Measurements from ENCODE around the gene MFNG. TPM values are rescaled to one million over a fixed set of nuclear protein-coding genes. Genes with fewer than 3 reads are reported as not detected.

MFNG gene
- total RNA-seq, 6 donors from 2014 or later: 14.0 to 74.0 (median 45.9) TPM

DNA sequence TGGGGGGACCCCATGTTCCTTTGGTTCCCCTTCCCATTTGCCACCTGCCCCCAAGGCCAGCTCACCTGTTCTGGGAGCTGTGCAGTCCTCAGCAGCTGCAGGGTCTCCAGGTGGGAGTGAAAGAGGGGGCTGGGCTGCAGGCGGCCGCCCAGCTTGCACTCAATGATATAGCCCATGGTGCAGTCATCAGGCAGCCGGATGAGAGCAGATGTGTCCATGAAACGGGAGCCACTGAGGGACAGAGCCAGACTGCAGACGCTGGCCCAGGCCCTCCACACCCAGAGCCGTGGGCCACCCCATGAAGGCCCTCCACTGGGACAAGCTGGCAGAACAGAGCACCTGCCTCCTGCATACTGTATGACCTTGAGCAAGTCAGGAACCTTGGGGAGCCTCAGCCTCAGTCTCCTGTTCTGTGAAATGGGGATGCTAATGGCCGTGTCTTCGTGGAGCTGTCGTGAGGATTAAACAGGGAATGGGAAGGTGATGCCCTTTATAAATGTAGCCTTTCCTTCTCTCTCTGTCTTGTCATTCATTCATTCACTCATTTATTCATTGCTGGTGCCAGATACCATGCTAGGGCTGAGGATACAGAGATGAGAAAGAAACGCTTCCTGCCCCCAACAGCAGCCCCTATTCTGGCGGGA lies 11.6 kb downstream of the MFNG start:
- DNase-seq: no peak
- ATAC-seq (ENCODE audit: low FRiP score in 2 of 2): no peak
- Histone ChIP-seq H3K4me1 (no peaks in the 10 kb centered on the region), H3K9me3 (no peaks in the 10 kb centered on the region), H3K4me3 (no peak overlapping the region), H3K27ac (no peak overlapping the region), H3K36me3 (peaks cover 0 to 67% (median 31%) of the 10 kb centered on the region in 4 donors), H3K27me3 (no peaks in the 10 kb centered on the region)
- TF ChIP-seq, protein P1, sequence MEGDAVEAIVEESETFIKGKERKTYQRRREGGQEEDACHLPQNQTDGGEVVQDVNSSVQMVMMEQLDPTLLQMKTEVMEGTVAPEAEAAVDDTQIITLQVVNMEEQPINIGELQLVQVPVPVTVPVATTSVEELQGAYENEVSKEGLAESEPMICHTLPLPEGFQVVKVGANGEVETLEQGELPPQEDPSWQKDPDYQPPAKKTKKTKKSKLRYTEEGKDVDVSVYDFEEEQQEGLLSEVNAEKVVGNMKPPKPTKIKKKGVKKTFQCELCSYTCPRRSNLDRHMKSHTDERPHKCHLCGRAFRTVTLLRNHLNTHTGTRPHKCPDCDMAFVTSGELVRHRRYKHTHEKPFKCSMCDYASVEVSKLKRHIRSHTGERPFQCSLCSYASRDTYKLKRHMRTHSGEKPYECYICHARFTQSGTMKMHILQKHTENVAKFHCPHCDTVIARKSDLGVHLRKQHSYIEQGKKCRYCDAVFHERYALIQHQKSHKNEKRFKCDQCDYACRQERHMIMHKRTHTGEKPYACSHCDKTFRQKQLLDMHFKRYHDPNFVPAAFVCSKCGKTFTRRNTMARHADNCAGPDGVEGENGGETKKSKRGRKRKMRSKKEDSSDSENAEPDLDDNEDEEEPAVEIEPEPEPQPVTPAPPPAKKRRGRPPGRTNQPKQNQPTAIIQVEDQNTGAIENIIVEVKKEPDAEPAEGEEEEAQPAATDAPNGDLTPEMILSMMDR (IDR thresholded peaks at IDR 0.05): no peak
- TF ChIP-seq POLR2AphosphoS5 (IDR thresholded peaks at IDR 0.05): no peak
- no peak for TF ChIP-seq EP300 (IDR thresholded peaks at IDR 0.05)
- TF ChIP-seq POLR2A (IDR thresholded peaks at IDR 0.05): no peak
- WGBS, 2 donors: 84 to 90% methylated on average over 5 to 11 of the region's 11 CpGs

DNA sequence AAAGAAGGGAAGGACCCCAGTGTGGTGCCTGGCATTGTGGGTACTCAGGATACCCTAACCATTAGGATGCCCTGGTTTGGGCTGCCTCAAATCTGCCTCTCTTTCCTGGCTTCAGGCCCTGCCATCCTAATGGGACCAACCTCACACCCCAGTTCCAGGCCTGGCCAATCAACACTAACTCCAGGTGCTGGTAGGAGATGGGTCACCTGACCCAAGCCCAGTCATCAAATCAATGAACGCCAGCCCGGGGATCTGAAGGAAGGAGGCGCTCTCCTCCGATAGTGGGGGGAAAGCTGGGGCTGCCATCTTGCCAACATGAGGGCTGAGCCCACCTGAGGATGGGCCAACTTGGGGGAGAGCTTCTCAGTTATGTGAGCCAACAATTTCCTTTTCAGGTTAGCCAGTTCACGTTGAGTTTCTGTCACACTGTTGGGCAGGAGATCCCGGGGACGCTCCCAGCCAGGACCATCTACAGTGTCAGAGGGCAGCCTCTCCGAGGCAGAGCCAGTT lies 12.7 kb downstream of the MFNG start:
- H3K4me3 ChIP-seq: no peak overlapping the region
- no peak for DNase-seq
- 78 to 81% methylated on average over 5 to 8 of the region's 8 CpGs for WGBS, 2 donors
- no peak for ATAC-seq (ENCODE audit: low FRiP score in 2 of 2)
- H3K27me3 ChIP-seq: no peaks in the 10 kb centered on the region
- TF ChIP-seq, protein P1 (IDR thresholded peaks at IDR 0.05): no peak
- TF ChIP-seq EP300 (IDR thresholded peaks at IDR 0.05) (no peak), POLR2AphosphoS5 (IDR thresholded peaks at IDR 0.05) (no peak), POLR2A (IDR thresholded peaks at IDR 0.05) (no peak)
- H3K4me1 ChIP-seq: no peaks in the 10 kb centered on the region
- peaks cover 0 to 56% (median 28%) of the 10 kb centered on the region in 4 donors for H3K36me3 ChIP-seq
- no peak overlapping the region for H3K27ac ChIP-seq
- no peaks in the 10 kb centered on the region for H3K9me3 ChIP-seq

DNA sequence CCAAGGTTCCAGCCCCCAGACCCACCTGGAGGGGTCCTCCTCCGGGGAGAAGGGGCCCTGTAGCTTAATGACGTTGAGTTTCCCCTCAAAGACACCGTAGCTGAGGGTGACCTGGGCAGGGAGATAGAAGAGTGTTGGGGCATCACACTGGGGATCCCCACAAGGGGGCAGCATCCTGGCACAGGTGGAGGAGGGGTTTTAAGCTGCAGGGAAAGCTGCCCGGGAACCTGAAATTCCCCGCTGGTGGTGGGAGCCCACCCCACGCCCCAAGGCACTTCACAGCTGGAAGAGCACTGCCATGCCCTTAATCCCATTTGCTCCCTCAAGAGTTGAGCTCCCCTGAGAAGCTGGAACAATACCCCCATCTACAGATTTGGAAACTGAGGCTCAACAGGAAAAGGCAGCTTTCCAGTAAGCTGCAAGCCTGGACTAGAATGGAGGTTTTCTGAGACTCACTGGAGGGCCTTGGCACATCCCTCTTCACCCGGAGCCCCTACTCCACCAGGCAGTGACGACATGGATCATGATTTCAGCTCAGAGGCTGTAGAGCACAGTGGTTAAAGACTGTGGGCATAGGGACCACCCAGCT lies 13.7 kb downstream of the MFNG start:
- H3K27ac ChIP-seq: no peak overlapping the region
- peak in 1 of 2 donors; percentile 12 for ATAC-seq (ENCODE audit: low FRiP score in 2 of 2)
- TF ChIP-seq, protein P1 (IDR thresholded peaks at IDR 0.05): peak; percentile 30 to 54 (median 35)
- no peak for TF ChIP-seq POLR2AphosphoS5 (IDR thresholded peaks at IDR 0.05)
- peak in 1 of 2 donors; percentile 42 for DNase-seq
- WGBS, 2 donors: 25 to 49% methylated on average over 6 to 8 of the region's 8 CpGs
- no peaks in the 10 kb centered on the region for H3K4me1 ChIP-seq
- peaks cover 0 to 46% (median 20%) of the 10 kb centered on the region in 4 donors for H3K36me3 ChIP-seq
- H3K4me3 ChIP-seq: no peak overlapping the region
- no peaks in the 10 kb centered on the region for H3K9me3 ChIP-seq
- H3K27me3 ChIP-seq: no peaks in the 10 kb centered on the region

DNA sequence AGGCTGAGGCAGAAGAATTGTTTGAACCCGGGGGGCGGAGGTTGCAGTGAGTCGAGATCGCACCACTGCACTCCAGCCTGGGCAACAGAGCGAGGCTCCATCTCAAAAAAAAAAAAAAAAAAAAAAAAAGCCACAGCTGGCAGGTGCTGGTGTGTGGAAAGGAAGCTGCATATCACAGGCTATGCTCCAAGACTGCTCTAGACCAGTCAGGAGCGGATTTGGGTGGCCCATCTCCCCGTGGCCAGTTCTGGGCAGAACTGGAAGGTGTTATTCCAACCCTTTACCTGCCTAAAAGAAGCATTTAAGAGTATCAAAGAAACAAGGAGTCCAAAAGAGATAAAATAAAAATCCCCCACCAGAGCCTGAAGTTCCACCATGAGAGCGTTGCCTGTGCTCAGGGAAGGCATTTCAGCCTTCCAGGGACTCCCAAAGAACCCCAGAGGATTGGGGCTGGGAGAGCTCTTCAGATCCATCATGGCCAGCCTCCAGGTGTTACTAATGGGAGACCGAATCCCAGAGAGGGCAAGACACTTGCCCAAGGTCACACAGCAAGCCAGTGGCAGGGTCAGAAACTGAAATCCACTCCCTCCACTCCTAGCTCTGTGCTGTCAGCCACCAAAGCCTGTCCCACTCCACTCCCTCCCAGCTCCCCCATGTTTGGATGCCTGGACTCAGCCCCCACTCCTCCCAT lies 14.3 kb downstream of the MFNG start:
- no peak for DNase-seq
- Histone ChIP-seq H3K27ac (no peak overlapping the region), H3K27me3 (no peaks in the 10 kb centered on the region), H3K4me3 (no peak overlapping the region), H3K9me3 (no peaks in the 10 kb centered on the region), H3K36me3 (peaks cover 0 to 40% (median 16%) of the 10 kb centered on the region in 4 donors), H3K4me1 (no peaks in the 10 kb centered on the region)
- 84 to 95% methylated on average over 9 of the region's 9 CpGs for whole genome bisulfite sequencing, 2 donors
- no peak for ATAC-seq (ENCODE audit: low FRiP score in 2 of 2)
- TF ChIP-seq, protein P1 (IDR thresholded peaks at IDR 0.05): no peak
- no peak for TF ChIP-seq POLR2AphosphoS5 (IDR thresholded peaks at IDR 0.05)
- no peak for TF ChIP-seq POLR2A (IDR thresholded peaks at IDR 0.05)
- TF ChIP-seq EP300 (IDR thresholded peaks at IDR 0.05): no peak

Measured in upper lobe of left lung (tissue), 6 donors.